Globus pallidus (tissue), 1 donor: ENCODE data around the gene MPP3.
"Not testable (repeated sequence)": the region's sequence is repeated elsewhere in the genome, so short reads cannot be mapped to it uniquely, and the experiment has no call there.

ENCODE experiments used
- DNase-seq: peaks from one replicate; pipeline ENCODE4 v3.0.0-alpha.2; 2015; ENCODE audit warnings: low spot score

The MPP3 gene

GRCh38 chr17:43832976-43833829 lies at the start of gene MPP3:
TSS of gene MPP3 (minus strand) at chr17:43833146. CDS start at chr17:43831906, 1,240 bp downstream.
- peak; percentile 64 for DNase-seq

GRCh38 chr17:43881758-43882505 lies 49.0 kb upstream of the MPP3 start:
- DNase-seq, result no peak

GRCh38 chr17:43881181-43881580 lies 48.2 kb upstream of the MPP3 start:
- no peak for DNase-seq

- no peak for DNase-seq
Observed at GRCh38 chr17:43880420-43880991, 47.6 kb upstream of the MPP3 start.

- DNase-seq, result no peak
Observed at GRCh38 chr17:43879723-43880419, 46.9 kb upstream of the MPP3 start.

GRCh38 chr17:43878260-43879175 lies 45.6 kb upstream of the MPP3 start:
- DNase-seq, result peak; percentile 56

- no peak for DNase-seq
Observed at GRCh38 chr17:43877451-43878155, 44.7 kb upstream of the MPP3 start.

GRCh38 chr17:43877031-43877430 lies 44.1 kb upstream of the MPP3 start:
- DNase-seq, result no peak

- DNase-seq, result no peak
Observed at GRCh38 chr17:43875476-43876147, 42.7 kb upstream of the MPP3 start.

- no peak for DNase-seq
Observed at GRCh38 chr17:43874293-43874692, 41.3 kb upstream of the MPP3 start.

- no peak for DNase-seq
Observed at GRCh38 chr17:43873815-43874214, 40.9 kb upstream of the MPP3 start.

GRCh38 chr17:43873091-43873490 lies 40.1 kb upstream of the MPP3 start:
- no peak for DNase-seq

- no peak for DNase-seq
Observed at GRCh38 chr17:43871946-43872690, 39.2 kb upstream of the MPP3 start.

- not testable (repeated sequence) for DNase-seq
Observed at GRCh38 chr17:43869031-43869430, 36.1 kb upstream of the MPP3 start.

GRCh38 chr17:43868226-43868994 lies 35.5 kb upstream of the MPP3 start:
- no peak for DNase-seq

GRCh38 chr17:43864161-43864984 lies 31.4 kb upstream of the MPP3 start:
- DNase-seq, result no peak

- no peak for DNase-seq
Observed at GRCh38 chr17:43861960-43862359, 29.0 kb upstream of the MPP3 start.
